HG03354 (cell line): ENCODE data around the gene SLC38A8.

Experiments used
- ATAC-seq: cut with Tn5 transposase; IDR thresholded peaks from one replicate; pipeline ENCODE4 v1.9.1; 2021; ENCODE audit warnings: mild to moderate bottlenecking; ENCODE audit not compliant: unreplicated experiment, poor library complexity, severe bottlenecking

SLC38A8 gene

DNA sequence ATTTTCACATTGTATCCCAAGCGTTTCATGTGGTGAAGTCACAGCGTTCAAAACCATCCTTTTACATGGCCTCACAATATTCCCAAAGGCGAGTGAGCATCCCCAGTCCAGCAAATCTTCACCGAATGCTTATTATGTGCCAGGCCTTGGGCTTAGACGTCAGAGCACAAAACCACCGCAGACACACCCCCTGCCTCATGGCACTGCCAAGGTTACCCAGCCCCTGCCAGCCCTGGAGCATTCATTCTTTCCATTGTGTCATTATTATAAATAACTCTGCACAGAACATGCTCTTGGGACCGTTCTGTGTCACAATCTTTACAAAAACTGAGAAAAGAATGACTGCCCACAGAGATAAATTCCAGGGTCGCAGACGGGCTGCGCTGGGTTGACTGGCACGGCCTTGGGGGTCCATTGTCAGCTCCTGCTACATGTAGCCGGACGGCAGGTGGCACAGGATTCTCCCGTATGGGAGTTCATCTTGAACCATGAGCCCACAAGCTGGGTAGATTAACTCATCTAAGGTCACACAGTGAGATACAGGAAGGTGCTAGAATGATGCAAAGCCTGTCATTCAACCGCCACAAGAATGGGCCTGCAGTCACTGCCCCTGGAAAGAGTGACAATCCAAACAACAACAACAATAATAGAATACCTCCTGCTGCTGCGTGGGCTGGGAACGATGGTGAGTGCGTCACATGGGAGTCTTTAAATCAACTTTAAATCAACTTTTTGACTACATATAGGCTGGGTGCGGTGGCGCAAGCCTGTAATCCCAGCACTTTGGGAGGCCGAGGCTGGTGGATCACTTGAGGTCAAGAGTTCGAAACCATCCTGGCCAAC lies 79.1 kb downstream of the SLC38A8 start:
- no peak for ATAC-seq

DNA sequence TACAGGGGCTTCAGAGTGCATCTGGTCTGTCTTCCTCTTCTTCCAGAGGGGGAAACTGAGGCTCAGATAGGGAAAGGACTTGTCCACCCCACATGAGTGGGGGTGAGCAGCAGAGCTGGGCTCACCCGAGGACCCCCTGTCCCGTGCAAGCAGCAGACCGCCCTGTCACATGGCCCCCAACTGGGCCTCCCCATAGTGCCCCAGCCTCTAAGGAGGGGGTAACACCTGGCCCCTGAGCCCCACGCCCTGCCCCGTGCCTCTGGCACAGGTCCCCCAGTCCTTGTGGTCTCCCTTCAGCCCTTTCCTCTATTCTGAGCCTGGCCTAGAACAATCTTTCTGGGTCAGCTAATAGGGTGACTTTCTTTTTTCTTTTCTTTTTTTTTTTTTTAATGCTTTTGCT lies 81.0 kb downstream of the SLC38A8 start:
- ATAC-seq = no peak

DNA sequence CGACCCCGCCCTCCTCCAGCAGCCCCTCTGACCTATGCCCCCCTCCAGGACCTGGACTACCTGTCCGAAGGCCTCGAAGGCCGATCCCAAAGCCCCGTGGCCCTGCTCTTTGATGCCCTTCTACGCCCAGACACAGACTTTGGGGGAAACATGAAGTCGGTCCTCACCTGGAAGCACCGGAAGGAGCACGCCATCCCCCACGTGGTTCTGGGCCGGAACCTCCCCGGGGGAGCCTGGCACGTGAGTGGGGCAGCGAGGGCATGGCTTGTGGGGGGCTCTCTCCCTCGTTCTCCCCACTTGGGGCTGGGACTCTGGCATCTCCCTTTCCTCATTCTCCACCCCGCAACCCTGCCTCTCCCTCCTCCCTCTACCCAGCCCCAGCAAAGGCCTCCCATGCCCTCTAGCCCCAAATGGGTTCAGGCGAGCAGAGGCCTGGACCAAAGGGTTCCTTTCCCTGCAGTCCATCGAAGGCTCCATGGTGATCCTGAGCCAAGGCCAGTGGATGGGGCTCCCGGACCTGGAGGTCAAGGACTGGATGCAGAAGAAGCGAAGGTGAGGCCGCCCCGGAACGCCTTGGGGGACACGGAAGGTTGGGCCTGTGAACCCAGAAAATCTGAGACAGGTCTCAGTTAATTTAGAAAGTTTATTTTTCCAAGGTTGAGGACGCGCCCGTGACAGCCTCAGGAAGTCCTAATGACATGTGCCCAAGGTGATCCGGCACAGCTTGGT lies 81.9 kb downstream of the SLC38A8 start:
- no peak for ATAC-seq
